Vagina (tissue), 2 donors: Measurements from ENCODE around the gene AMOTL1.
"Not testable (repeated sequence)": the region's sequence is repeated elsewhere in the genome, so short reads cannot be mapped to it uniquely, and the experiment has no call there.

Source experiments
- CTCF ChIP-seq, 3 experiments: fragments of 450-650 bp in 2 of 3; fragments of 200-600 bp in 1 of 3; sonication (generic) in 1 of 3; IDR thresholded peaks; one replicate each; pipeline ENCODE4 v1.5.1; 2017 to 2019; ENCODE audit warnings: antibody characterized with exemption in 3 of 3, mild to moderate bottlenecking in 2 of 3, moderate library complexity in 2 of 3
- POLR2A ChIP-seq, 2 donors: fragments of 450-650 bp; IDR thresholded peaks; one replicate each; pipeline ENCODE4 v1.6.1; 2017; ENCODE audit warnings: antibody characterized with exemption in 2 of 2, mild to moderate bottlenecking in 2 of 2, moderate library complexity in 2 of 2

- TF ChIP-seq POLR2A, CTCF (IDR thresholded peaks at IDR 0.05): not testable (repeated sequence)
Observed at GRCh38 chr11:94791942-94792341, 23.8 kb downstream of the AMOTL1 start.
